T-helper 2 cell treated with Interferon-gamma antibody and Interleukin-4, amounts not matched to agents 5 μg/mL and 100 μg/mL, for 36 hours (primary cell): ENCODE measurements around the gene PPP1R13B.
"Not testable (repeated sequence)": the region's sequence is repeated elsewhere in the genome, so short reads cannot be mapped to it uniquely, and the experiment has no call there.

ENCODE experiments used
- DNase-seq: peaks from one replicate; pipeline ENCODE4 v3.0.0; 2021; ENCODE audit warnings: low spot score
- H3K27ac Mint-ChIP-seq: one replicate; pipeline ENCODE4 v1.8.0; 2021; ENCODE audit warnings: mild to moderate bottlenecking, mixed read lengths
- H3K27me3 Mint-ChIP-seq: one replicate; pipeline ENCODE4 v1.8.0; 2021; ENCODE audit warnings: low read depth, mixed read lengths
- H3K36me3 Mint-ChIP-seq: one replicate; pipeline ENCODE4 v1.8.0; 2021; ENCODE audit warnings: low read depth, mixed read lengths
- H3K4me1 Mint-ChIP-seq: one replicate; pipeline ENCODE4 v1.8.0; 2021; ENCODE audit warnings: low read depth, mixed read lengths
- H3K4me3 Mint-ChIP-seq: one replicate; pipeline ENCODE4 v1.8.0; 2022; ENCODE audit warnings: mild to moderate bottlenecking, moderate library complexity, mixed read lengths
- H3K9me3 Mint-ChIP-seq: one replicate; pipeline ENCODE4 v1.8.0; 2021; ENCODE audit warnings: mixed read lengths

Gene PPP1R13B, protein sequence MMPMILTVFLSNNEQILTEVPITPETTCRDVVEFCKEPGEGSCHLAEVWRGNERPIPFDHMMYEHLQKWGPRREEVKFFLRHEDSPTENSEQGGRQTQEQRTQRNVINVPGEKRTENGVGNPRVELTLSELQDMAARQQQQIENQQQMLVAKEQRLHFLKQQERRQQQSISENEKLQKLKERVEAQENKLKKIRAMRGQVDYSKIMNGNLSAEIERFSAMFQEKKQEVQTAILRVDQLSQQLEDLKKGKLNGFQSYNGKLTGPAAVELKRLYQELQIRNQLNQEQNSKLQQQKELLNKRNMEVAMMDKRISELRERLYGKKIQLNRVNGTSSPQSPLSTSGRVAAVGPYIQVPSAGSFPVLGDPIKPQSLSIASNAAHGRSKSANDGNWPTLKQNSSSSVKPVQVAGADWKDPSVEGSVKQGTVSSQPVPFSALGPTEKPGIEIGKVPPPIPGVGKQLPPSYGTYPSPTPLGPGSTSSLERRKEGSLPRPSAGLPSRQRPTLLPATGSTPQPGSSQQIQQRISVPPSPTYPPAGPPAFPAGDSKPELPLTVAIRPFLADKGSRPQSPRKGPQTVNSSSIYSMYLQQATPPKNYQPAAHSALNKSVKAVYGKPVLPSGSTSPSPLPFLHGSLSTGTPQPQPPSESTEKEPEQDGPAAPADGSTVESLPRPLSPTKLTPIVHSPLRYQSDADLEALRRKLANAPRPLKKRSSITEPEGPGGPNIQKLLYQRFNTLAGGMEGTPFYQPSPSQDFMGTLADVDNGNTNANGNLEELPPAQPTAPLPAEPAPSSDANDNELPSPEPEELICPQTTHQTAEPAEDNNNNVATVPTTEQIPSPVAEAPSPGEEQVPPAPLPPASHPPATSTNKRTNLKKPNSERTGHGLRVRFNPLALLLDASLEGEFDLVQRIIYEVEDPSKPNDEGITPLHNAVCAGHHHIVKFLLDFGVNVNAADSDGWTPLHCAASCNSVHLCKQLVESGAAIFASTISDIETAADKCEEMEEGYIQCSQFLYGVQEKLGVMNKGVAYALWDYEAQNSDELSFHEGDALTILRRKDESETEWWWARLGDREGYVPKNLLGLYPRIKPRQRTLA

DNA sequence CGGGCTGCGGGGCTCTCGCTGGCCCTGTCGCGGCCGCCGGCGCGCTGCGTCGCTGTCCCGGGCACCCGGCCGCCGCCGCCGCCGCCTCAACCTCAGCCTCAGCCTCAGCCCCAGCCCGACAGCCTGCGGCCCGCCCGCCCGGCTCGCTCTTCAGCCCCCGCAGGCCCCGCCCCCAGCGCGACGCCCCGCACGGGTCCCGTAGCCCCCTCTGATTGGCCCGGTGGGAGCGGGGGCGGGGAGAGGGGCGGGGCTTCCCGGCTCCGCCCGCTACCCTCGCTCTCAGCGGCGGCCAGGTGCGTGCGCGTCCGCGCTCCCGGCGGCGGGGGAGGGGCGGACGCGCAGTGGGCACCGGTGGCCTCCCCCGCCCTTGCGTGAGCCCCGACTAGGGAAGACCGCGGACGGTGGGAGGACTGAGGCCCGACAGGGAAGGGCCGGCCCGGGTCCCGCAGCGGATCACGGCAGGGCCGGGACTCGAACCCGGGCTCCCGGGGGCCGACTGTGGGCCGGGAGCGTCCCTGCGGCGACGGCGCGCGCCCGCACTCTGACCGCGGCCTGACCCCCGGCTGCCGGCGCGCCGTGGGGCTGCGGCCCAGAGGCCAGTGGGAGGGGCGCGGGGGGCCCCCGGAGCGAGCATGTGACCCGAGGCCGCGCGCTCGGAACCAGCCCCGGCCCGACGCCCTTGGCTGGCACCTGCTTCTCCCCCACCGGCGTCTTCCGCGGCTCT is at the start of gene PPP1R13B:
TSS of gene PPP1R13B (minus strand) at position 125 of the 724 bp plus-strand sequence. CDS start 268 bp downstream, outside the sequence.
- Mint-ChIP-seq H3K4me1 (peaks cover 11% of the 10 kb centered on the region), H3K27me3 (peaks cover 28% of the 10 kb centered on the region), H3K36me3 (no peaks in the 10 kb centered on the region), H3K27ac (peak within 1 kb of the TSS; percentile 57), H3K4me3 (peak within 1 kb of the TSS; percentile 89), H3K9me3 (no peaks in the 10 kb centered on the region)
- DNase-seq, result peak; percentile 89

DNA sequence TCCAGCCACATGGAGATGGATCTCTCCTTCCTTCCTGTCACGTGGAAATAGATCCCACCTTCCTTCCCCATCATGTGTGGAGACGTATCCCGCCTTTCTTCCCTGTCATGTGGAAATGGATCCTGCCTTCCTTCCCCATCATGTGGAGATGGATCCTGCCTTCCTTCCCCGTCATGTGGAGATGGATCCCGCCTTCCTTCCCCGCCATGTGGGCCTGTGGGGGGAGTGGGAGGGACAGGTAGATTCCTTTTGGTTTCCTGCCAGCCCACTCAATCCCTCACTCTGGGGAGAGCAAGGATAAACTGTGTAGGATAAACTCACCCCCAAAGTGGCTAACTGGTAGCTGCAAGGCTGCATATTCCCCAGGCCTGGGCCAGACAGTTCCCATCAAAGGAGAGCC is 49.2 kb upstream of the PPP1R13B start:
- no peaks in the 10 kb centered on the region for H3K36me3 Mint-ChIP-seq
- no peak overlapping the region for H3K27ac Mint-ChIP-seq
- H3K4me1 Mint-ChIP-seq, result peaks cover 5% of the 10 kb centered on the region
- no peak overlapping the region for H3K4me3 Mint-ChIP-seq
- H3K27me3 Mint-ChIP-seq, result no peaks in the 10 kb centered on the region
- DNase-seq, result no peak
- H3K9me3 Mint-ChIP-seq, result peaks cover 5% of the 10 kb centered on the region

DNA sequence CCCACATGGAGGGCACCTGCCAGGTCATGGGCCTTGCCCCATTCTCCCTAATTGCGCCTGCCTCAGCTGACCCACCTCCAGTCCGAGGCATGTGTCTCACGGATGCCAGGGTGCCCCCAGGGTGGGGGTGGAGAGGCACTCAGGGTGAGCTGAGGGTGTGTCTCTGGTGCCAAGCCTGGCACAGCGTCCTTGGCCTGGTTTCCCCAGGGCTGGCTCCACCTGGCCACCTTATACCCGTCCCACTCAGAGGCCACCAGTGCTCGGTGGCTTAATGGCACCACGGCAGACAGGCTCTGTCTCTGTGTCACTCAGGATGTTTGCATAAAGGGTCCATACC is 47.3 kb upstream of the PPP1R13B start:
- peaks cover 5% of the 10 kb centered on the region for H3K9me3 Mint-ChIP-seq
- no peak overlapping the region for H3K27ac Mint-ChIP-seq
- H3K4me1 Mint-ChIP-seq, result no peaks in the 10 kb centered on the region
- no peak overlapping the region for H3K4me3 Mint-ChIP-seq
- DNase-seq, result no peak
- no peaks in the 10 kb centered on the region for H3K27me3 Mint-ChIP-seq
- no peaks in the 10 kb centered on the region for H3K36me3 Mint-ChIP-seq

DNA sequence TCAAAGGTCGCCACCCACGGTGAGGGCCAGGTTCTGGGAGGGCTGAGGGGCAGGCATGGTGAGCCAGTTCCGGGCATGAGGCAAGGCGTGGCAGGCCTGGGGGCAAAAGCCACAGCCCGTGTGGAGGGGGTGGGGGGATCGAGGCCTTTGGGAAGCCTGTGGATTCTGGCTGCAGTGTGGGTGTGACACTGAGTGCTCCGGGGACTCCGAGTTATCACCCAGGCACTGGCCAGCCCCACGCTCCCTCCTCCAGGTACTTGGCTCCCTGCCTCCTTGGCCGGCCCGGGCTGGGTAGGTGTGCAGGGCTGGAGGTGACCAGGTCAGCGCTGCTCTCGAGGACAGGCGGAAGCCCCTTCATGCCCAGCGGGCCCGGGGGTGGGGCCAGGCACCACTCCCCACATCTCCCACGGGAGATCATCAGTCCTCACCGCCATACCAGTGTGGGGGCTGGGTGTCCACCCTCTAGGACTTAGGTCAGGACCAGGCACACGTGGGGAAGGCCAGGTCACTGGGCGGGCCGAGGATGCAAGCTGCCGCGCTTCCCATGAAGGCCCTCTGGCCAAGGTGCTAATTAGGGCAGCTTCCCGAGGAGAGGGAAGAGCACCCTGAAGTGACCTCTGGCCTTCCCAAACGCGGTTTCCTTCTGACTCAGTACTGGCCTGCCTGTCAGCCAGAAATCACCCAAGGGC is 46.8 kb upstream of the PPP1R13B start:
- Mint-ChIP-seq H3K36me3 (no peaks in the 10 kb centered on the region), H3K4me1 (no peaks in the 10 kb centered on the region), H3K9me3 (peaks cover 5% of the 10 kb centered on the region), H3K27ac (no peak overlapping the region), H3K27me3 (no peaks in the 10 kb centered on the region), H3K4me3 (no peak overlapping the region)
- DNase-seq, result no peak

DNA sequence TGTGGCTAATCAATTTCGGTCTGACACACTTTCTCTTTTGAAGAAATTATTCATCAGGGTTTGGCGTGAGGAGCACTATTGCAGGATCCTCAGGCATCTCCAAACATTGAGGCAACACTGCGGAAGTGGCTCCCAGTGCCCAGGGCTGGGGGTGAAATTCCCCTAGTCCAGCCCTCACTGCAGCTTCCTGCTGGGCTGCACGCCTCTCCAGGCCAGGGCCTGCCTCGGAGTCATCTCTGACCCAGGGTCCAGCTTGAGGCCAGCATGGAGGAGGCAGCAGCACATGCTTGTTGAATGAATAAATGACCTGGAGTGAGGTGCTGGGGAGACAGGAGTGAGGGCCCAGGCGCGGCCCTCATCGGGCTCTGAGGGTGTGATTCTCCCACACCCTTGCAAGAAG is 44.9 kb upstream of the PPP1R13B start:
- Mint-ChIP-seq H3K4me1 (no peaks in the 10 kb centered on the region), H3K27ac (no peak overlapping the region), H3K36me3 (no peaks in the 10 kb centered on the region), H3K9me3 (peaks cover 5% of the 10 kb centered on the region), H3K4me3 (no peak overlapping the region), H3K27me3 (no peaks in the 10 kb centered on the region)
- no peak for DNase-seq

DNA sequence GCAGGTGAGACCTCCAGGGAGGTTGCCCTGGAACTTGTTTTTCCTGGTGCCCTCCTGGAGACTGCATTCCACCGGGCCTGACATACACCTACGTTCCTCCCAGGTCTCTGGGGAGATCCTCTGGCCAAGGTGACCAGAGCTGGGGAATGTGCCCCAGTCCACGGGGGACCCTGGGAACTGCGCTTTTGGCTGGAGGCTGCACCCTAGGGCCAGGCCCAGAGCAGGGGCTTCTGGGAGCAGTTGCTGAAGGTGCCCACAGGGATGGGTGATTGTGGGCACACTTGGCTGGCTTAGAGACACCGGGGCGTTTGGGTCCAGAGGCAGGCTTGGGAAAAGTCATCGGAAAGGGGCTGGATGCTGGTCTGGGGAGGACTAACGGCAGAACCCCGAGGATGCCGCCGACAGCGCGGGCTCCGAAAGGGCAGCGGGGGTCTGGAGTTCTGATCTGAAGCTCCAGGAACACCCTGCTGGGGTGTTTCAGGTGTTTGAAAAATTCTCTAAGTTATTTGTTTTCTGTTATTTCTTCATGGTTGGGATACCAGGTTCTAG is 44.4 kb upstream of the PPP1R13B start:
- H3K36me3 Mint-ChIP-seq, result no peaks in the 10 kb centered on the region
- peaks cover 4% of the 10 kb centered on the region for H3K9me3 Mint-ChIP-seq
- DNase-seq, result no peak
- H3K4me1 Mint-ChIP-seq, result no peaks in the 10 kb centered on the region
- no peak overlapping the region for H3K27ac Mint-ChIP-seq
- H3K4me3 Mint-ChIP-seq, result no peak overlapping the region
- no peaks in the 10 kb centered on the region for H3K27me3 Mint-ChIP-seq

DNA sequence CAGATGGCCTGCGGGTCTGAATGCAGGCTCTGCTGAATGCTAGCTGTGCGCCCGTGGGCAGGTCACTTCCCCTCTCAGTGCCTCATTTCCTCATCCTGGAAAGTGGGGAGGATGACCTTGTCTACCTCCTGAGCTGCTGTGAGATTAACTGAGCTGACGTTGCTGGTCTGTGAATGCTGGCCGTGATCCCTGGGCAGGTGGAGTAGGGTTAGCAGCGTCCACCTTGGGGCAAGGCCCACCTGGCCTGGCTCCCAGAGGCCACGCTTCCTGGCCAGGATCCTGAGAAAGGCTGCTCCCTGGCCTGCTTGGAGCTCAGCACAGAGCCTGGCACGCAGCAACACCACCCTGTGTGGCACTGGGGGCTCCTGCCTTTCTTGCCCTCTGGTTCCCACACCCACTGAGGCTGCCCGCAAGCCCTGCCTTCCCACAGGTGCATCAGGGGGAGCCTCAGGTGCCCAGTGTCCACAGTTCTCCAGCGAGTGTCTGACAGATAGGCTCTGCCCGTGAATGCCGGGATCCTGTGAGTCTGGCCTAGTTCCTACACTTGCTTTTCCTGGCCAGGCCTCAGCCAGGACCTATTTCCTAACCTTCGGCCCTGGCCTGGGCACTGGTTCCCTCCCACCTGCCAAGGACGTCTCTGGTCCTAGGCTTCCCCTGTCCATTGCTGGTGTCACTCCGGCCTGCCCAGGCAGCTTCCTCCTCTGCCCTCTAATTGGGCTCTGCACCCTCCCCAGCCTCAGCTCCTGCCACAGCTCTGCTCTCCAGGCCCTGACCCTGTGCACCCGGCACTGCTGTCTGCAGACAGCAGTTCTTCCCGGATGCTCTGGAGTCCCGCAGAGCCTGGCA is 43.7 kb upstream of the PPP1R13B start:
- no peaks in the 10 kb centered on the region for H3K27me3 Mint-ChIP-seq
- H3K36me3 Mint-ChIP-seq, result no peaks in the 10 kb centered on the region
- no peak overlapping the region for H3K27ac Mint-ChIP-seq
- no peak overlapping the region for H3K4me3 Mint-ChIP-seq
- H3K4me1 Mint-ChIP-seq, result no peaks in the 10 kb centered on the region
- H3K9me3 Mint-ChIP-seq, result no peaks in the 10 kb centered on the region
- no peak for DNase-seq

DNA sequence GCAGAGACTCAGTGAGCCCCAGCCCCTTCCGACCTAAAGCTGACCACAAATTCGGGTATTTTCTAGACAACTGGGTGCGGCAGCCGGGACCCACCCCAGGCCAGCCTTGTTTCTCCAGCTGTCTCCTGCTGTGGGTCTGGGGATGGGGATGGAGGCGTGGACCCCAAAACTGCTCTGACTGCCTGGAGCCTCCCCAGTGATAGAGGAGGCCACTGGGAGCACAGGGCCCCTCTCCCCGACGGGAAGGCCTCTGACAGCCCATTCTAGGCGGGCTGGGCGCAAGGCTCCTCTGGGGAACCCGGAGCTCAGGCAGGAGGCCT is 42.6 kb upstream of the PPP1R13B start:
- Mint-ChIP-seq H3K4me1 (no peaks in the 10 kb centered on the region), H3K27ac (no peak overlapping the region), H3K36me3 (no peaks in the 10 kb centered on the region), H3K9me3 (no peaks in the 10 kb centered on the region), H3K4me3 (no peak overlapping the region), H3K27me3 (no peaks in the 10 kb centered on the region)
- DNase-seq, result no peak

DNA sequence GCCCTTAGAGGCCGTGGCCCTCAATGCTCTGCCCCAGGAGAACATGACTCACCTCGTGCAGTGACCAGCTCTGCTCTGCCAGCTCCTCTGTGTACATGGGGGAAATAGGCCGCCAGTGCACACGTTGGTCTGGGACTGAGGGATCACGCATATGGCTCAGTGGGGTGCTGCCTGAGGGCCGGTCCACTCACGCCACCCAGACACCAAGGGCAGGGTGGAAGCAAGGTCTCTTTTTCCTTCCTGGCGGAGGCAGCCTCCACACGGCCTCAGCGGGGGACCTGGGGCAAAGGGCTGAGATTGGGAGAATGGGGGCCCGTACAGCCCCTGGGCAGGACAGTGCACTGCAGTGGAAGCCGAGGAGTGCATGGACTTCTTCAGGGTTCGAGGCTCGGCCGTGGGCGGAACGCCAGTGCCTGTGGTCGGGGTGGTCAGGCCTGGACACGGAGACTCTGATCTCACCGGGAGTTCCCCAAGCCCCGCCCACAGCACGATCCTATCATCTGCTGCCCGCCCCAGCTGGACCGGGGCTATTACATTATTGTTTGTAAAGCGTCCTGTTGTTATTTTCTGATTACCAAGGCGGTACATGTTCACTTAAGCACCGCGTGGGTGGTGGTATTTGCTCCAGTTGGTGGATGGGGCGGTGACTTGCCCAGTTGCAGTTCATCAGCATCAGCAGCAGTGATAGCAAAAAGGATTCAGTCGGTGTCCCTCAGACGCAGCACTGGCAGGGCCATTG is 42.1 kb upstream of the PPP1R13B start:
- DNase-seq, result no peak

DNA sequence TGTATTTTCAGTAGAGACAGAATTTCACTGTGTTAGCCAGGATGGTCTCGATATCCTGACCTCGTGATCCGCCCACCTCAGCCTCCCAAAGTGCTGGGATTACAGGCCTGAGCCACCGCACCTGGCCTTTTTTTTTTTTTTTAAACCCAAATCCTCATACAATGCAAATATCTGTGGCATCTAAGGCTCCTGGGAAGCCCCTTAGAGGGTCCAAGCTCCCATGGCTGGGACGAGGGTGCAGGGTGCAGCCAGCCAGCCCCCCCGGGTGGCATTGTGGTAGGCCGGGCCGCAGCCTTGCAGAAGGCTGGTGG is 41.6 kb upstream of the PPP1R13B start:
- H3K27me3 Mint-ChIP-seq, H3K4me3 Mint-ChIP-seq, H3K4me1 Mint-ChIP-seq, H3K36me3 Mint-ChIP-seq, DNase-seq, H3K9me3 Mint-ChIP-seq, H3K27ac Mint-ChIP-seq: not testable (repeated sequence)

More for the DNA sequence above, 42.1 kb upstream of the PPP1R13B start:
- Mint-ChIP-seq H3K27ac (no peak overlapping the region), H3K4me1 (no peaks in the 10 kb centered on the region), H3K4me3 (no peak overlapping the region), H3K36me3 (no peaks in the 10 kb centered on the region), H3K9me3 (no peaks in the 10 kb centered on the region), H3K27me3 (no peaks in the 10 kb centered on the region)

DNA sequence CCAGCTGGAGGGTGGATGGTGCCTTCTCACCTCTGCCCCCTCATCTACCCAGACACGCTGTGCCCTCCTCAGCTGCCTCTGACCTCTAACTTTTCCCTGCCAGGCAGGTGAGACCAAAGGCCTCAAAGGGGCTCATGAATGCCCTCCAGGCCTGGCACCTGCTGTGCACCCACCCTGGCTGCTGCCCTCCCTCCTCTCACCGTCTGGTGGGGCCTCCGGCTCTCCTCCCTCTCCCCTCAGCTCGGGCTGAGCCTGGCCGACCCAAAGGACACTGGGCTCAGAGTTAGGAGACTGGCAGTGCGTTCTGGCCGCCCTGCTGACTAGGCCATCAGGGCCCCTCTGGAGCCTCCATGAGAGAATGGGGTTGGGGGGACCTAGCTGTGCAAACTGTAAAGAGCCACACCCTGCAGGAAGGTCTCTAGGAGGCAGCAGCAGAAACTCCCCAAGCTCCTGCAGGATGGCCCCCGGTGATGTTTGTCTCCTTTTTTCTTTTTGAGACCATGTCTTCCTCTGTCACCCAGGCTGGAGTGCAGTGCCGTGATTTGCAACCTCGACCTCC is 40.3 kb upstream of the PPP1R13B start:
- DNase-seq, result no peak
- Mint-ChIP-seq H3K27me3 (no peaks in the 10 kb centered on the region), H3K4me1 (no peaks in the 10 kb centered on the region), H3K9me3 (no peaks in the 10 kb centered on the region), H3K27ac (no peak overlapping the region), H3K4me3 (no peak overlapping the region), H3K36me3 (no peaks in the 10 kb centered on the region)

DNA sequence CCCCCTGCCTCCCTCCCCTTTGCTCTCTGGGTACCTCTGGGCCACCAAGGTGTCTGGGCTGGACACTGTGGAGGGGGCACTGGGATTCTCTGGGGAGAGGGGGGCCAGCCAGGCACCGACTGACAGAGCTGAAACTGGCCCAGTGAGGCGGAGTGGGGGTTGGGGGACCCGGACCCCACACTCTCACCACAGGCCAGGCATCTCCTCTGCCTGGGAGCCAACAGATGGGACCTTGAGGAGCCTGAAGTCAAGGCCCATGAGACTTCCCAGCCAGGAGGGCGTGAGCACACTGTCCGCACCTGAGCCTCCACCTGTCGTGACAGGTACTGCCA is 39.8 kb upstream of the PPP1R13B start:
- no peak for DNase-seq
- Mint-ChIP-seq H3K4me1 (no peaks in the 10 kb centered on the region), H3K36me3 (no peaks in the 10 kb centered on the region), H3K9me3 (no peaks in the 10 kb centered on the region), H3K27me3 (no peaks in the 10 kb centered on the region), H3K4me3 (no peak overlapping the region), H3K27ac (no peak overlapping the region)
